GM12865 (cell line): ENCODE measurements around the gene FILIP1L.

Experiments used
- DNase-seq: peaks from one replicate; pipeline ENCODE4 v3.0.0; 2010; ENCODE audit warnings: low read depth
- H3K4me3 ChIP-seq: 2 replicates; pipeline ENCODE4 v1.5.1; 2011; ENCODE audit warnings: mild to moderate bottlenecking, low read depth, low read length, control low read depth
- TF ChIP-seq, protein P1 (sequence below): IDR thresholded peaks from 2 replicates; pipeline ENCODE4 v1.5.1; 2011; ENCODE audit warnings: low read length, control low read depth, low read depth, inconsistent platforms; ENCODE audit not compliant: insufficient read depth; ENCODE audit errors: missing control alignments

Gene FILIP1L

DNA sequence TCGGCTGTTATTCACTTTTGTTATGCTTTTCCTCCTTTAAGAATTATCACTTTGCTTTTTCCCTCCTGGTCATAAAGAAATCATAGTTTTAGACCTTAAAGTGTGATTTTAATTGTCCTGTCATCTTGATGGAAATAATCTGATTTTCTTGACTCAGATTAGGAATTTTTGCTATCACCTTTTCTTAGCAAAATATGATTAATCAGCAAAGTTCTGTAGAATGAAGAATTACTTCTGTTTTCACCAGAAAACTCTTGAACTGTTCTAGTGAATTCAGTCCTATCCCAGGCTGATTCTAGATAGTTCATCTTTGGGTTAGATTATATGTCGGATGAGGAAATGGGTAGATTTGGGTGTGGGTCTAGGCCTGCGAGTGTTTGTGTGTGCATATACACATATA, 284.5 kb downstream of the FILIP1L start:
- H3K4me3 ChIP-seq, result no peak overlapping the region
- TF ChIP-seq, protein P1, sequence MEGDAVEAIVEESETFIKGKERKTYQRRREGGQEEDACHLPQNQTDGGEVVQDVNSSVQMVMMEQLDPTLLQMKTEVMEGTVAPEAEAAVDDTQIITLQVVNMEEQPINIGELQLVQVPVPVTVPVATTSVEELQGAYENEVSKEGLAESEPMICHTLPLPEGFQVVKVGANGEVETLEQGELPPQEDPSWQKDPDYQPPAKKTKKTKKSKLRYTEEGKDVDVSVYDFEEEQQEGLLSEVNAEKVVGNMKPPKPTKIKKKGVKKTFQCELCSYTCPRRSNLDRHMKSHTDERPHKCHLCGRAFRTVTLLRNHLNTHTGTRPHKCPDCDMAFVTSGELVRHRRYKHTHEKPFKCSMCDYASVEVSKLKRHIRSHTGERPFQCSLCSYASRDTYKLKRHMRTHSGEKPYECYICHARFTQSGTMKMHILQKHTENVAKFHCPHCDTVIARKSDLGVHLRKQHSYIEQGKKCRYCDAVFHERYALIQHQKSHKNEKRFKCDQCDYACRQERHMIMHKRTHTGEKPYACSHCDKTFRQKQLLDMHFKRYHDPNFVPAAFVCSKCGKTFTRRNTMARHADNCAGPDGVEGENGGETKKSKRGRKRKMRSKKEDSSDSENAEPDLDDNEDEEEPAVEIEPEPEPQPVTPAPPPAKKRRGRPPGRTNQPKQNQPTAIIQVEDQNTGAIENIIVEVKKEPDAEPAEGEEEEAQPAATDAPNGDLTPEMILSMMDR, result no peak
- DNase-seq, result no peak

DNA sequence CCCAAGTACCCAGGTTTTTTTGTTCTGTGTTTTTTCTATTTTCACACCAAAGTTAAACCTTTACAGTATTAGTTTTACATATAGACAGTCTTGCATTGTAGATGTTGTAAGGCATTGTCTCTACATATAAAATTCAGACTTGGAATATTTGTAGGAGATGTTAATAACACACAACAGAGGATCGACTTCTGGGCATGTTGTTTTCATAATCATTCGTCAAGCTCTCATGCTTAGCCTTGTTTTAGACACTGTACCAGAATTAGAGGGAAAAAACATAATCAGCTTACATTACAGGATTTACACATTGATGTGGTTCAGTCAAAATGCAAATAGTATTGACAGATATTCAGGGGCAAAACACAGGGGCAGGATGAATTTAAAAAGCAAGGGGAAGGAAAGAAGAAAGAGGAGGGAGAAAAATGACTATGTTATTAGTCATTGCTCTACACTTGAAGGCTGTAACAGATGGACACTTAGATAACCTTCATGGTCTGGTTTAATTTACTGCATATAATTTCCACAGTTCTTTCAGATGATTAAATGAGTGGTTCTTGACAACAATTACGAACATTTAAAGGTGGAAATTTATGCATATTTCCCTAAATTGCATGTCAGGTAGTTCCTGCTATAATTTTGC, 289.2 kb downstream of the FILIP1L start:
- TF ChIP-seq, protein P1, result no peak
- H3K4me3 ChIP-seq, result no peak overlapping the region
- DNase-seq, result no peak

DNA sequence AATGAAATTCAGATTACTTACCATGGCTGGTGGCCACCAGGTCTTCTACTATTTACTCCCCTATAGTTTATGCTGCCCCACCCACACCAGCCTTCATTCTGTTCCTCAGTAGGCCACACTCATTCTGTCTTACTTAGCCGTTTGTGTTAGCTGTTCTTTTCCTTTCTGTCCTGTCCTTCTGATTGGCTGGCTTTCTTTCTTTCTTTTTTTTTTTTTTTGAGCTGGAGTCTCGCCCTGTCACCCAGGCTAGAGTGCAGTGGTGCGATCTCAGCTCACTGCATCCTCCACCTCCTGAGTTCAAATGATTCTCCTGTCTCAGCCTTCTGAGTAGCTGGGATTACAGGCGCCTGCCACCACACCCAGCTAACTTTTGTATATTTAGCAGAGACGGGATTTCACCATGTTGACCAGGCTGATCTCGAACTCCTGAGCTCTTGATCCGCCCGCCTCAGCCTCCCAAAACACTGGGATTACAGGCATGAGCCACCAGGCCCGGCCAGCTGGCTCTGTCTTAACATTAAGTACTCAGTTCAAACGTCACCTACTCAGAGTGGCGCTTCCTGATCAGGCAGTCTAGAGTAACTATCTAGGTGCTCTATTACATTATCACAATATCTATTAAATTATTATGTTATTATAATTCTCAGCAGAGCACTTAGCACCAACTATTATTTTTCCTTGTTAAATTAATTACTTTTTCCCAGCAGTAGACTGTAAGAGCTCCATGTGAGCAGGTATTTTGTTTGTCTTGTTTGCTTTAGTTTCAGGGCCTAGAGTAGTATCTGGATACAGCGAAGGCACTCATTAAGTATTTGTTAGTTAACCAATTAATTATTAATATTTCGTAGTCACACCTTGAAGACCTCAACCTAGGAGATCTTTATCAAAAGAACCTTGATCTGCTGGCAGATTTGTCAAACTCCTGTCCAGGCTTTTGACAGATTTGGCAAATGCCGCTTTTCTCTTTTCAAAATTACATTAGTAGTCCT, 290.3 kb downstream of the FILIP1L start:
- TF ChIP-seq, protein P1, result no peak
- DNase-seq, result no peak
- no peak overlapping the region for H3K4me3 ChIP-seq

DNA sequence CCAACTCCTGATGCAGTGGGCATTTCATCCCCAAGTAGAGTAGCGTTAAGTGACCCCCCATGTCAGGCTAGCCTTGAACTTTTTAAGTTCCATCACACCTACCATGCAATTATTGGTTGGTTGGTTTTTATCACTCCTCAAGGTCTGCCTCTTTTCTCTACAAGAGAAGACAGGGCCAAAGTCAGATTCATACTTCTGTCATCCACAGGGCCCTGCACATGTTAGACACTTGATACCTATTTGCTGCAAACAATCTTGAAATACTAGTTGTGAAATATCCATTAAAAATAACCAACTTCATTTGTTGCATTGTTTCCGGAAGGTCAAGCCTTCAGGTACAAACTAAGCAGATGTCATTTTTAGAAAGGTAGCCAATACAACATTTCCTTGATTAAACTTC, 295.5 kb downstream of the FILIP1L start:
- DNase-seq, result no peak
- H3K4me3 ChIP-seq, result peak overlapping the region; percentile 90
- TF ChIP-seq, protein P1, result no peak

DNA sequence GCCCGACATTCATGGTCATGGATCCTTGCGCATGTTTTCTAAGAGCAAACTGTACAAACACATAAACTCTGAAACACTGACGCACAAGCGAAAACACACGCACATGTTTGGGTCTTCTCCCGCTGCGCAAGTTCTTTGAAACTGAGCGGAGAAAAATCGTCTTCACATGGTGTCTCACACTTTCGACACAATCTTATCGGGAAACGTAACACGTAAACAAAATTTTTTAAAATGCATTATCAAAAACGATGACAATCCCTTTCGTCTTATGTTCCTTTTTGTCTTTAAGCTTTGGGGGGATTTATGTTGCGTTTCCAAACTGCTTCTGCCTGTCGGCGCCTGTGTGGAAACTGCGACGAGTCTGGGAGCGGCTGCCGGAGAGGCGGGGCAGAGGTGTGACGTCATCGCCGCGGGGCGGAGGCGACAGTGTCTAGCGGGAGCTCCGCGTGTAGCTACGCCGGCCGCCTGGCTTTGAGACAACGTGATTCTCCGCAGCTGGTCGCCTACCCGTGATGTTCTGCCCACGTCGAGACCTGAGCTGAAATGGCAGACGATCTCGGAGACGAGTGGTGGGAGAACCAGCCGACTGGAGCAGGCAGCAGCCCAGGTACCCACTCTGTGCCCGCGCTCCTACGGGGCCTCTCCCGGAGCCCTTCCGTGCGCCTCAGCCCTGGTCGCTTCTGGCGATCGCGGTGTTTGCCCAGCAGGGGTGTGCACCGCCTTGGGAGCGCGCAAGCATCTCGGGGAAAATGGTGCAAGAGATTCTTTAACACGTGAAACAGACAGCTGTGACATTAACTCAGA, 296.7 kb downstream of the FILIP1L start, which contains the start of gene CMSS1:
Gene CMSS1, plus strand, starts transcription at position 426 of the 804 bp plus-strand sequence.
- TF ChIP-seq, protein P1, result peak; percentile 23
- DNase-seq, result peak; percentile 97
- H3K4me3 ChIP-seq, result peak within 1 kb of the TSS; percentile 90

DNA sequence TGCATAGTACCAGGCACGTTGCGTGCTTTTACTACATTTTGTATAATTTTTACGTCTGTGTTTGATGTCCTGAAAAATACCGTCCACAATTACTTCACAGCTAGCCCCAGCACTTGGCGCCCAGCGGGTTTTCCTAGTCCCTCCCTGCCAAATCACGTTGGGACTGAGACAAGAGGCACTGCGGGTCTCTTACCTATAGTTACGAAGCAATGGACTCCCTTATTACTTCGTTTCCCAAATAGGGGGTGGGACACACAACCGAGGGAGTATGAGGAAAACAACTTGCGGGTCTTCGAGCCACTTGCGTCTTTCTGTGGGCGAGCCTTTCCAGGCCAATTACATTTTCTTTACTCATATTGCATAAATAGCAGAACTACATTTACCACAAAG, 297.3 kb downstream of the FILIP1L start:
- H3K4me3 ChIP-seq, result peak overlapping the region; percentile 90
- no peak for DNase-seq
- TF ChIP-seq, protein P1, result no peak
